WERI-Rb-1 (cell line): ENCODE results near the gene COL1A1.

Experiments
- DNase-seq: peaks from one replicate; pipeline ENCODE4 v3.0.0-alpha.2; 2020
- H3K27ac ChIP-seq: fragments of 250-450 bp; sonication (Bioruptor Pico); 2 replicates; pipeline ENCODE4 v1.5.1; 2020; ENCODE audit warnings: mild to moderate bottlenecking, moderate library complexity
- H3K27me3 ChIP-seq: fragments of 250-450 bp; sonication (Bioruptor Pico); 2 replicates; pipeline ENCODE4 v1.5.1; 2021; ENCODE audit warnings: mild to moderate bottlenecking, low read depth, moderate library complexity; ENCODE audit not compliant: insufficient read depth, severe bottlenecking
- H3K36me3 ChIP-seq: fragments of 250-450 bp; sonication (Bioruptor Pico); 2 replicates; pipeline ENCODE4 v1.5.1; 2020; ENCODE audit warnings: mild to moderate bottlenecking, moderate library complexity
- H3K4me3 ChIP-seq: 2 replicates; pipeline ENCODE4 v1.5.1; 2011; ENCODE audit warnings: low read depth, mild to moderate bottlenecking, control low read depth, low read length
- H3K9me3 ChIP-seq: fragments of 250-450 bp; sonication (Bioruptor Pico); 2 replicates; pipeline ENCODE4 v1.5.1; 2021; ENCODE audit warnings: mild to moderate bottlenecking, moderate library complexity; ENCODE audit not compliant: severe bottlenecking
- CTCF ChIP-seq: IDR thresholded peaks from 2 replicates; pipeline ENCODE4 v1.5.1; 2011; ENCODE audit warnings: low read depth, mild to moderate bottlenecking, control low read depth, inconsistent platforms, low read length

COL1A1 gene

GRCh38 chr17:50190603-50191358 lies 10.7 kb downstream of the COL1A1 start:
- no peak overlapping the region for H3K27ac ChIP-seq
- DNase-seq: no peak
- no peaks in the 10 kb centered on the region for H3K27me3 ChIP-seq
- no peak for TF ChIP-seq CTCF
- peaks cover 26% of the 10 kb centered on the region for H3K36me3 ChIP-seq
- H3K4me3 ChIP-seq: no peak overlapping the region
- H3K9me3 ChIP-seq: no peaks in the 10 kb centered on the region

GRCh38 chr17:50190293-50190602 lies 11.2 kb downstream of the COL1A1 start:
- TF ChIP-seq CTCF: no peak
- peaks cover 31% of the 10 kb centered on the region for H3K36me3 ChIP-seq
- no peak for DNase-seq
- no peaks in the 10 kb centered on the region for H3K27me3 ChIP-seq
- H3K27ac ChIP-seq: no peak overlapping the region
- no peaks in the 10 kb centered on the region for H3K9me3 ChIP-seq
- no peak overlapping the region for H3K4me3 ChIP-seq

GRCh38 chr17:50189550-50190292 lies 11.7 kb downstream of the COL1A1 start:
- H3K36me3 ChIP-seq: peaks cover 31% of the 10 kb centered on the region
- H3K27me3 ChIP-seq: no peaks in the 10 kb centered on the region
- H3K27ac ChIP-seq: no peak overlapping the region

GRCh38 chr17:50188921-50189549 lies 12.4 kb downstream of the COL1A1 start:
- DNase-seq: no peak
- no peak overlapping the region for H3K4me3 ChIP-seq
- H3K27me3 ChIP-seq: no peaks in the 10 kb centered on the region
- no peak overlapping the region for H3K27ac ChIP-seq
- no peaks in the 10 kb centered on the region for H3K9me3 ChIP-seq
- no peak for TF ChIP-seq CTCF
- H3K36me3 ChIP-seq: peaks cover 31% of the 10 kb centered on the region

More at GRCh38 chr17:50189550-50190292, 11.7 kb downstream of the COL1A1 start:
- TF ChIP-seq CTCF: no peak
- no peak for DNase-seq
- Histone ChIP-seq H3K4me3 (no peak overlapping the region), H3K9me3 (no peaks in the 10 kb centered on the region)

- no peak for DNase-seq
- no peaks in the 10 kb centered on the region for H3K27me3 ChIP-seq
- no peak overlapping the region for H3K27ac ChIP-seq
- peaks cover 27% of the 10 kb centered on the region for H3K36me3 ChIP-seq
- H3K9me3 ChIP-seq: no peaks in the 10 kb centered on the region
- no peak overlapping the region for H3K4me3 ChIP-seq
- no peak for TF ChIP-seq CTCF
Measured at GRCh38 chr17:50188531-50188920, 12.9 kb downstream of the COL1A1 start.
